ENCODE data around the gene HGD. TPM values are rescaled to one million over a fixed set of nuclear protein-coding genes. Genes with fewer than 3 reads are reported as not detected.

The HGD gene
- total RNA-seq, 1 donor from 2014 or later, result 11.9 TPM

GRCh38 chr3:120693439-120694171, 11.6 kb upstream of the HGD start:
- peaks cover 34% of the 10 kb centered on the region for H3K4me1 Mint-ChIP-seq (ENCODE audit: low read depth)
- H3K36me3 Mint-ChIP-seq (ENCODE audit: insufficient read depth), result no peaks in the 10 kb centered on the region
- no peaks in the 10 kb centered on the region for H3K27me3 Mint-ChIP-seq
- no peak for DNase-seq (ENCODE audit: low spot score, unreplicated experiment)
- H3K4me3 Mint-ChIP-seq (ENCODE audit: low read depth), result peak overlapping the region; percentile 4
- peak overlapping the region; percentile 97 for H3K27ac Mint-ChIP-seq
- no peaks in the 10 kb centered on the region for H3K9me3 Mint-ChIP-seq (ENCODE audit: low read depth)
- TF ChIP-seq CTCF (IDR thresholded peaks at IDR 0.05; ENCODE audit: unreplicated experiment), result no peak

- Mint-ChIP-seq H3K4me3 (ENCODE audit: low read depth) (no peak overlapping the region), H3K27ac (peak overlapping the region; percentile 37), H3K4me1 (ENCODE audit: low read depth) (peaks cover 35% of the 10 kb centered on the region), H3K9me3 (ENCODE audit: low read depth) (no peaks in the 10 kb centered on the region), H3K27me3 (no peaks in the 10 kb centered on the region), H3K36me3 (ENCODE audit: insufficient read depth) (peaks cover 4% of the 10 kb centered on the region)
- no peak for TF ChIP-seq CTCF (IDR thresholded peaks at IDR 0.05; ENCODE audit: unreplicated experiment)
- DNase-seq (ENCODE audit: low spot score, unreplicated experiment), result no peak
Observed at GRCh38 chr3:120689395-120689794, 7.4 kb upstream of the HGD start.

GRCh38 chr3:120688121-120688520, 6.1 kb upstream of the HGD start:
- Mint-ChIP-seq H3K9me3 (ENCODE audit: low read depth) (no peaks in the 10 kb centered on the region), H3K4me1 (ENCODE audit: low read depth) (peaks cover 34% of the 10 kb centered on the region), H3K4me3 (ENCODE audit: low read depth) (no peak overlapping the region), H3K27ac (no peak overlapping the region), H3K36me3 (ENCODE audit: insufficient read depth) (peaks cover 4% of the 10 kb centered on the region), H3K27me3 (no peaks in the 10 kb centered on the region)
- no peak for DNase-seq (ENCODE audit: low spot score, unreplicated experiment)
- no peak for TF ChIP-seq CTCF (IDR thresholded peaks at IDR 0.05; ENCODE audit: unreplicated experiment)

- Mint-ChIP-seq H3K4me3 (ENCODE audit: low read depth) (no peak overlapping the region), H3K36me3 (ENCODE audit: insufficient read depth) (peaks cover 5% of the 10 kb centered on the region), H3K27ac (peak overlapping the region; percentile 8), H3K9me3 (ENCODE audit: low read depth) (no peaks in the 10 kb centered on the region), H3K4me1 (ENCODE audit: low read depth) (peaks cover 50% of the 10 kb centered on the region), H3K27me3 (no peaks in the 10 kb centered on the region)
- TF ChIP-seq CTCF (IDR thresholded peaks at IDR 0.05; ENCODE audit: unreplicated experiment), result no peak
- DNase-seq (ENCODE audit: low spot score, unreplicated experiment), result no peak
Observed at GRCh38 chr3:120685411-120685810, 3.4 kb upstream of the HGD start.

GRCh38 chr3:120684896-120685295, 2.9 kb upstream of the HGD start:
- no peak for TF ChIP-seq CTCF (IDR thresholded peaks at IDR 0.05; ENCODE audit: unreplicated experiment)
- Mint-ChIP-seq H3K9me3 (ENCODE audit: low read depth) (peaks cover under 1% of the 10 kb centered on the region), H3K36me3 (ENCODE audit: insufficient read depth) (peaks cover 6% of the 10 kb centered on the region), H3K27me3 (no peaks in the 10 kb centered on the region), H3K4me3 (ENCODE audit: low read depth) (no peak overlapping the region), H3K27ac (peak overlapping the region; percentile 19), H3K4me1 (ENCODE audit: low read depth) (peaks cover 51% of the 10 kb centered on the region)
- no peak for DNase-seq (ENCODE audit: low spot score, unreplicated experiment)

All from progenitor cell of endocrine pancreas (in vitro differentiated cells).